Measurements from ENCODE around the gene RBM39. TPM values are rescaled to one million over a fixed set of nuclear protein-coding genes. Genes with fewer than 3 reads are reported as not detected.

Gene RBM39
- total and polyA plus RNA-seq, 2 of the 13 experiments (the other 11 are each of a cell fraction or from before 2014, with no cell fraction given): 788 to 920 TPM

- TF ChIP-seq ZNF580 (CRISPR knock-in tag; IDR thresholded peaks at IDR 0.05; ENCODE audit: borderline replicate concordance, low read depth) (peak; percentile 15; the same call in 1 of the 2 replicates), ZNF597 (CRISPR knock-in tag; IDR thresholded peaks at IDR 0.05) (peak; percentile 23; the same call in 1 of the 2 replicates), GMEB2 (CRISPR knock-in tag; IDR thresholded peaks at IDR 0.05; ENCODE audit: low read depth) (no peak), TAF15 (IDR thresholded peaks at IDR 0.05; ENCODE audit: low read depth, low read length, poor library complexity, severe bottlenecking) (peak; percentile 31), SIX1 (CRISPR knock-in tag; IDR thresholded peaks at IDR 0.05; ENCODE audit: borderline replicate concordance) (no peak), LCORL (IDR thresholded peaks at IDR 0.05) (no peak), LCORL (CRISPR knock-in tag; IDR thresholded peaks at IDR 0.05) (peak; percentile 61), ZNF251 (CRISPR knock-in tag; IDR thresholded peaks at IDR 0.05) (peak; percentile 93; the same call in 1 of the 2 replicates), DMTF1 (CRISPR knock-in tag; IDR thresholded peaks at IDR 0.05) (no peak), ZNF770 (CRISPR knock-in tag; IDR thresholded peaks at IDR 0.05) (peak; percentile 34; the same call in 1 of the 2 replicates), ATF7 (IDR thresholded peaks at IDR 0.05) (no peak), ATF7 (CRISPR knock-in tag; IDR thresholded peaks at IDR 0.05) (0 out of 2 replicates have a peak, but pooled peaks have one; percentile 36), MTA3 (CRISPR knock-in tag; IDR thresholded peaks at IDR 0.05) (no peak), PTBP1 (IDR thresholded peaks at IDR 0.05; ENCODE audit: low read depth, low read length, poor library complexity, severe bottlenecking) (peak; percentile 60), ZBTB14 (CRISPR knock-in tag; IDR thresholded peaks at IDR 0.05) (no peak), KMT2B (CRISPR knock-in tag; IDR thresholded peaks at IDR 0.05) (peak; percentile 25), YY1 (IDR thresholded peaks at IDR 0.05; ENCODE audit: insufficient read depth, insufficient replicate concordance, low read depth, low read length) (peak; percentile 16), TSC22D2 (CRISPR knock-in tag; IDR thresholded peaks at IDR 0.05; ENCODE audit: borderline replicate concordance) (no peak), ATRX (CRISPR knock-in tag; IDR thresholded peaks at IDR 0.05; ENCODE audit: borderline replicate concordance) (no peak), KLF11 (CRISPR knock-in tag; IDR thresholded peaks at IDR 0.05) (no peak), ZNF143 (CRISPR knock-in tag; IDR thresholded peaks at IDR 0.05) (no peak)
Measured at GRCh38 chr20:35698298-35699126, 43.5 kb downstream of the RBM39 start (continued).
